Ovary (tissue), 9 donors: Measurements from ENCODE around the gene ITGB7. TPM values are rescaled to one million over a fixed set of nuclear protein-coding genes. Genes with fewer than 3 reads are reported as not detected.
"Not testable (repeated sequence)": the region's sequence is repeated elsewhere in the genome, so short reads cannot be mapped to it uniquely, and the experiment has no call there.

Experiments
- DNase-seq, 5 donors: peaks; one replicate each; pipeline ENCODE4 v3.0.0-alpha.2; 2019 to 2020
- H3K27ac ChIP-seq, 2 donors: fragments of 200-600 bp; one replicate each; pipeline versions ENCODE4 v1.5.1 to v1.8.0; 2019 to 2022
- H3K27me3 ChIP-seq: fragments of 200-600 bp; one replicate; pipeline ENCODE4 v1.8.0; 2022
- H3K36me3 ChIP-seq: fragments of 200-600 bp; sonication (generic); one replicate; pipeline ENCODE4 v1.5.1; 2019
- H3K4me1 ChIP-seq: one replicate; pipeline ENCODE4 v1.8.1; 2013; ENCODE audit warnings: mild to moderate bottlenecking, moderate library complexity; ENCODE audit not compliant: insufficient read depth
- H3K4me3 ChIP-seq: fragments of 200-600 bp; sonication (generic); one replicate; pipeline ENCODE4 v1.5.1; 2017
- H3K9me3 ChIP-seq, 2 donors: fragments of 200-600 bp in 1 of 2; sonication (generic) in 1 of 2; one replicate each; pipeline versions ENCODE4 v1.5.1 to v1.8.1; 2013 to 2019; ENCODE audit warnings: mild to moderate bottlenecking in 1 of 2, moderate library complexity in 1 of 2
- CTCF ChIP-seq, 3 donors: fragments of 450-650 bp in 2 of 3; fragments of 200-600 bp in 1 of 3; IDR thresholded peaks; one replicate each; pipeline versions ENCODE4 v1.5.1 to v1.8.0; 2016 to 2022; ENCODE audit warnings: antibody characterized with exemption in 3 of 3, mild to moderate bottlenecking in 1 of 3
- EP300 ChIP-seq: sonication (generic); formaldehyde crosslinking; IDR thresholded peaks from one replicate; pipeline ENCODE4 v1.6.1; 2017; ENCODE audit warnings: antibody characterized with exemption
- POLR2A ChIP-seq: fragments of 450-650 bp; IDR thresholded peaks from one replicate; pipeline ENCODE4 v1.6.1; 2017; ENCODE audit warnings: antibody characterized with exemption, mild to moderate bottlenecking, moderate library complexity
- WGBS, 3 donors: extraction: QIAGEN DNeasy Blood & Tissue Kit in 1 of 3; methylation state at CpG; one replicate each; pipeline versions ENCODE4 v1.1.5 to v1.1.7; 2013 to 2017; 5-methylcytosine and 5-hydroxymethylcytosine counted together
- intact Hi-C, 4 donors: fragments of 100-400 bp; cut with DNase I; formaldehyde crosslinking; loops; one replicate each; pipeline versions ENCODE4 v1.11.0 to v1.15.1; 2022 to 2023
- polyA plus RNA-seq, 2 donors: library from polyadenylated mRNA; stranded (reverse); fragments of 200-250 nt in 1 of 2; fragments of 350-450 nt in 1 of 2; fragmentation: Illumina TruSeq in 1 of 2; extraction: RNeasy Lipid Tissue Mini Kit (QIAGEN cat#74804) in 1 of 2; gene quantifications; one replicate each; pipeline ENCODE4 v1.2.3, GENCODE V29; 2013 to 2014
- total RNA-seq, 7 donors: library from RNA; depleted of rRNA in 2 of 7; stranded (reverse); fragments of >200 nt in 2 of 7; fragmentation: NEBNext Ultra II Directional in 3 of 7; extraction: Animal tissue kit (Norgen Biotek cat#: 25700) in 3 of 7; gene quantifications; one replicate each; pipeline versions ENCODE4 v1.1.0 to v1.2.4, GENCODE V29; 2016 to 2023
- donor health status: DM: no; HTN: no; CAD: no; lungs with moderate emphysema.
- donor health status: DM: no; HTN: no; CAD: no.
- donor health status: Bipolar disorder and iron deficiency.
- donor health status: DM: yes; HTN: yes; CAD: no.
- donor health status: DM: no; HTN: no; CAD: no.
- donor health status: DM: yes; HTN: yes; CAD: no.

Gene ITGB7
- total and polyA plus RNA-seq, 9 donors = 0.45 to 3.1 (median 1.7) TPM

GRCh38 chr12:53180220-53180930 lies 26.7 kb downstream of the ITGB7 start, which contains the start of the genes CSAD and ZNF740:
Gene CSAD, minus strand, starts transcription at chr12:53180925. Its CDS starts 7,455 bp downstream, at chr12:53173470.
Gene ZNF740, plus strand, starts transcription at chr12:53180722. Its CDS starts 1,262 bp downstream, at chr12:53181984.
- WGBS, 3 donors = 1% methylated on average over 48 to 70 of the region's 70 CpGs
- H3K27me3 ChIP-seq = no peaks in the 10 kb centered on the region
- peaks cover 14% of the 10 kb centered on the region for H3K4me1 ChIP-seq
- no peaks in the 10 kb centered on the region for H3K36me3 ChIP-seq
- H3K9me3 ChIP-seq = no peaks in the 10 kb centered on the region
- peak within 1 kb of the TSS; percentile 69 to 87 for H3K27ac ChIP-seq
- DNase-seq = peak; percentile 96 to 98 (median 98)
- intact Hi-C loops = loop anchor here in 1 of 4 donors (5.0 kb wide), 1 partner anchor 133 kb away; no protein-coding TSS in a partner anchor
- TF ChIP-seq EP300 (no peak), POLR2A (peak; percentile 72), CTCF (IDR thresholded peaks at IDR 0.05) (no peak)
- H3K4me3 ChIP-seq = peak within 1 kb of the TSS; percentile 58

GRCh38 chr12:53179687-53180219 lies 27.3 kb downstream of the ITGB7 start:
- H3K36me3 ChIP-seq = no peaks in the 10 kb centered on the region
- peak overlapping the region; percentile 58 for H3K4me3 ChIP-seq
- H3K4me1 ChIP-seq = peaks cover 17% of the 10 kb centered on the region
- no peaks in the 10 kb centered on the region for H3K9me3 ChIP-seq
- 16 to 17% (median 16%) methylated on average over 12 of the region's 12 CpGs for WGBS, 3 donors
- peak overlapping the region; percentile 47 to 87 for H3K27ac ChIP-seq
- no peaks in the 10 kb centered on the region for H3K27me3 ChIP-seq
- TF ChIP-seq EP300 = no peak
- no peak for TF ChIP-seq CTCF (IDR thresholded peaks at IDR 0.05)
- TF ChIP-seq POLR2A = no peak
- peak in 2 of 5 donors; percentile 45 to 57 for DNase-seq
- intact Hi-C loops = loop anchor here in 1 of 4 donors (5.0 kb wide), 1 partner anchor 132 kb away; no protein-coding TSS in a partner anchor

- intact Hi-C loops = loop anchor here in 1 of 4 donors (1.0 kb wide), 1 partner anchor 49 kb away; no protein-coding TSS in a partner anchor
- DNase-seq, H3K27me3 ChIP-seq, H3K4me3 ChIP-seq, H3K27ac ChIP-seq, H3K9me3 ChIP-seq, H3K36me3 ChIP-seq: not testable (repeated sequence)
- peaks cover 17% of the 10 kb centered on the region for H3K4me1 ChIP-seq
- WGBS, 3 donors = 93 to 95% (median 94%) methylated on average over 14 of the region's 14 CpGs
Observed at GRCh38 chr12:53178803-53179202, 28.2 kb downstream of the ITGB7 start.

GRCh38 chr12:53177447-53177846 lies 29.6 kb downstream of the ITGB7 start:
- intact Hi-C loops, DNase-seq: not testable (repeated sequence)
- peaks cover 13% of the 10 kb centered on the region for H3K4me1 ChIP-seq

GRCh38 chr12:53176750-53177149 lies 30.3 kb downstream of the ITGB7 start:
- TF ChIP-seq POLR2A = no peak
- TF ChIP-seq CTCF (IDR thresholded peaks at IDR 0.05) = no peak
- no peak for TF ChIP-seq EP300
- no peak for DNase-seq
- Histone ChIP-seq H3K36me3 (no peaks in the 10 kb centered on the region), H3K4me3 (no peak overlapping the region), H3K27ac (no peak overlapping the region), H3K27me3 (no peaks in the 10 kb centered on the region), H3K9me3 (no peaks in the 10 kb centered on the region), H3K4me1 (peaks cover 6% of the 10 kb centered on the region)
- intact Hi-C loops = no loop called here
- 94 to 96% (median 95%) methylated on average over 3 of the region's 3 CpGs for WGBS, 3 donors

More at GRCh38 chr12:53177447-53177846, 29.6 kb downstream of the ITGB7 start:
- not testable (repeated sequence) for H3K36me3 ChIP-seq, H3K27me3 ChIP-seq, H3K9me3 ChIP-seq, H3K4me3 ChIP-seq, H3K27ac ChIP-seq
- 88 to 89% (median 88%) methylated on average over 6 of the region's 6 CpGs for WGBS, 3 donors
